Astrocyte (in vitro differentiated cells and primary cell): Measurements from ENCODE around the gene VSNL1. TPM values are rescaled to one million over a fixed set of nuclear protein-coding genes. Genes with fewer than 3 reads are reported as not detected.

ENCODE experiments used
- DNase-seq: peaks from one replicate; pipeline ENCODE4 v3.0.0-alpha.2; 2010; ENCODE audit warnings: low read depth
- FAIRE-seq: peaks from 2 replicates; lab custom pipeline; 2011; peaks lifted over from hg19 to GRCh38; lab: Jason Lieb, UNC
- H2AFZ ChIP-seq: 2 replicates; pipeline ENCODE4 v1.6.0; 2012; ENCODE audit warnings: low read depth, low read length, inconsistent platforms
- H3K27ac ChIP-seq: 2 replicates; pipeline ENCODE4 v1.5.1; 2011; ENCODE audit warnings: low read depth, low read length, inconsistent platforms
- H3K27me3 ChIP-seq: 2 replicates; pipeline ENCODE4 v1.6.0; 2011; ENCODE audit warnings: low read length, inconsistent platforms; ENCODE audit not compliant: insufficient read depth
- H3K36me3 ChIP-seq: 2 replicates; pipeline ENCODE4 v1.5.1; 2011; ENCODE audit warnings: low read length, inconsistent platforms; ENCODE audit not compliant: insufficient read depth
- H3K4me1 ChIP-seq: 2 replicates; pipeline ENCODE4 v1.5.1; 2011; ENCODE audit warnings: low read length, inconsistent platforms; ENCODE audit not compliant: insufficient read depth
- H3K4me2 ChIP-seq: 2 replicates; pipeline ENCODE4 v1.6.0; 2012; ENCODE audit warnings: low read length, inconsistent platforms
- H3K4me3 ChIP-seq: 2 replicates; pipeline ENCODE4 v1.5.1; 2011; ENCODE audit warnings: low read depth, mild to moderate bottlenecking, low read length, inconsistent platforms; ENCODE audit not compliant: insufficient read depth
- H3K79me2 ChIP-seq: 2 replicates; pipeline ENCODE4 v1.6.0; 2012; ENCODE audit warnings: mild to moderate bottlenecking, low read length, inconsistent platforms; ENCODE audit not compliant: insufficient read depth
- H3K9ac ChIP-seq: 2 replicates; pipeline ENCODE4 v1.6.0; 2012; ENCODE audit warnings: mild to moderate bottlenecking, low read length, inconsistent platforms
- H3K9me3 ChIP-seq: 2 replicates; pipeline ENCODE4 v1.5.1; 2012; ENCODE audit warnings: low read depth, mild to moderate bottlenecking, low read length, inconsistent platforms; ENCODE audit not compliant: insufficient read depth
- H4K20me1 ChIP-seq: 2 replicates; pipeline ENCODE4 v1.6.0; 2012; ENCODE audit warnings: low read length, inconsistent platforms; ENCODE audit not compliant: insufficient read depth
- H3K27ac Mint-ChIP-seq: one replicate; pipeline ENCODE4 v1.8.0; 2021; ENCODE audit warnings: mild to moderate bottlenecking, mixed read lengths; ENCODE audit not compliant: unreplicated experiment
- H3K27me3 Mint-ChIP-seq: one replicate; pipeline ENCODE4 v1.8.0; 2021; ENCODE audit warnings: low read depth, mixed read lengths; ENCODE audit not compliant: unreplicated experiment
- H3K36me3 Mint-ChIP-seq: one replicate; pipeline ENCODE4 v1.8.0; 2021; ENCODE audit warnings: low read depth, mixed read lengths; ENCODE audit not compliant: unreplicated experiment
- H3K4me1 Mint-ChIP-seq: one replicate; pipeline ENCODE4 v1.8.0; 2021; ENCODE audit warnings: low read depth, mixed read lengths; ENCODE audit not compliant: unreplicated experiment
- H3K4me3 Mint-ChIP-seq: one replicate; pipeline ENCODE4 v1.8.0; 2021; ENCODE audit warnings: mild to moderate bottlenecking, moderate library complexity, mixed read lengths; ENCODE audit not compliant: unreplicated experiment
- H3K9me3 Mint-ChIP-seq: one replicate; pipeline ENCODE4 v1.8.0; 2021; ENCODE audit warnings: mild to moderate bottlenecking, mixed read lengths; ENCODE audit not compliant: unreplicated experiment
- CTCF ChIP-seq: IDR thresholded peaks from 2 replicates; pipeline ENCODE4 v1.5.1; 2011; ENCODE audit warnings: low read depth, mild to moderate bottlenecking, inconsistent platforms, low read length, moderate library complexity; ENCODE audit not compliant: insufficient read depth
- EZH2 ChIP-seq: IDR thresholded peaks from 2 replicates; pipeline ENCODE4 v1.6.1; 2012; ENCODE audit warnings: mild to moderate bottlenecking, low read length, inconsistent platforms; ENCODE audit not compliant: insufficient read depth
- total RNA-seq: library from RNA; stranded (reverse); gene quantifications from 2 replicates; pipeline ENCODE4 v1.2.1, GENCODE V29; 2021

Gene VSNL1
- total RNA-seq, 1 donor from 2014 or later: 0.61 TPM

- DNase-seq (no peak), FAIRE-seq (no peak)
- H3K27ac Mint-ChIP-seq: no peak overlapping the region
- H3K9me3 Mint-ChIP-seq: peaks cover 1% of the 10 kb centered on the region
- no peaks in the 10 kb centered on the region for H3K36me3 Mint-ChIP-seq
- peaks cover 9% of the 10 kb centered on the region for H3K4me1 ChIP-seq
- H3K4me3 ChIP-seq: no peak overlapping the region
- no peak for TF ChIP-seq EZH2
- TF ChIP-seq CTCF: no peak
- peak overlapping the region; percentile 57 for H3K4me2 ChIP-seq
- no peaks in the 10 kb centered on the region for H4K20me1 ChIP-seq
- no peaks in the 10 kb centered on the region for H3K27me3 ChIP-seq
- H2AFZ ChIP-seq: no peak overlapping the region
- H3K9me3 ChIP-seq: no peaks in the 10 kb centered on the region
- H3K27me3 Mint-ChIP-seq: no peaks in the 10 kb centered on the region
- no peak overlapping the region for H3K27ac ChIP-seq
- peaks cover 12% of the 10 kb centered on the region for H3K4me1 Mint-ChIP-seq
- no peaks in the 10 kb centered on the region for H3K79me2 ChIP-seq
- no peaks in the 10 kb centered on the region for H3K36me3 ChIP-seq
- no peak overlapping the region for H3K4me3 Mint-ChIP-seq
- H3K9ac ChIP-seq: no peak overlapping the region
Measured at GRCh38 chr2:17593445-17593840, 52.9 kb downstream of the VSNL1 start.

- Mint-ChIP-seq H3K4me1 (peaks cover 12% of the 10 kb centered on the region), H3K4me3 (no peak overlapping the region), H3K36me3 (no peaks in the 10 kb centered on the region), H3K27me3 (no peaks in the 10 kb centered on the region), H3K9me3 (peaks cover under 1% of the 10 kb centered on the region), H3K27ac (no peak overlapping the region)
- Histone ChIP-seq H2AFZ (no peak overlapping the region), H4K20me1 (no peaks in the 10 kb centered on the region), H3K27ac (no peak overlapping the region), H3K27me3 (no peaks in the 10 kb centered on the region), H3K36me3 (no peaks in the 10 kb centered on the region), H3K4me1 (peaks cover 9% of the 10 kb centered on the region), H3K4me3 (no peak overlapping the region), H3K9me3 (no peaks in the 10 kb centered on the region), H3K4me2 (peak overlapping the region; percentile 57), H3K79me2 (no peaks in the 10 kb centered on the region), H3K9ac (no peak overlapping the region)
- DNase-seq (no peak), FAIRE-seq (no peak)
- no peak for TF ChIP-seq CTCF
- TF ChIP-seq EZH2: no peak
Measured at GRCh38 chr2:17593841-17594491, 53.5 kb downstream of the VSNL1 start.
